ENCODE measurements around the gene PDZK1IP1.

The PDZK1IP1 gene, protein sequence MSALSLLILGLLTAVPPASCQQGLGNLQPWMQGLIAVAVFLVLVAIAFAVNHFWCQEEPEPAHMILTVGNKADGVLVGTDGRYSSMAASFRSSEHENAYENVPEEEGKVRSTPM

GRCh38 chr1:47189844-47190508 lies at the start of gene PDZK1IP1:
Gene PDZK1IP1 (minus strand): TSS chr1:47190036. CDS start chr1:47189932, 104 bp downstream.
- no peak for DNase-seq (ENCODE audit: low read depth, low spot score)

DNA sequence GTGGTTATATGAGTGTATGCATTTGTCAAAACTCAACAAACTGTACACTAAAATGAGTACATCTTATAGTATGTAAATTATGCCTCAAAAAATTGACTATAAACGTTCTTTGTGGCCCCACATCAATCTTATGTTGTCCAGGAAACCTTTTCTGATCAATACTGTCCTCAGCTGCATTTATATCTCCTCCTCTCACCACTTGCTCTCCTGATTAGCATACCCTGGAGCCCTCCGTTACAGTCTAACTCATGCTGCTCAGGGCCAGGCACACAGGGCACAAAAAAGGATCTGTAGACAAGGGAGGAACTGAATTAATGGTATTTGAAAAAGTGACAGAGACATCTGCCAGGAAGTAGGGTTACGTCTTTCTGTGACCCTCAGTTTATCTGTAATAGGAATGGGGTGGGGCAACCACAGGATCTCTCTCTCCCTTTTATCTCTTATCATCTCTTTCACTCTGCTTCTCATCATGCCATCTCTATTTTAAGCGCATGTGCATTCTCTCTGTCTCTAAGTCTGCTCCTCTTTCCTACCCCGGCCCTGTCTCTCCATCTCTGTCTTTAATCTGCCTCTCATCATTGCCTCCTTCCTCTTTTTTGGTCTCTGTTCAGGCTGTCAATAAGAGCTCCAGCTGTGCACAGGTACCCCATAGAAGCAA lies 49.2 kb upstream of the PDZK1IP1 start:
- DNase-seq (ENCODE audit: low read depth, low spot score): no peak

GRCh38 chr1:47235806-47236205 lies 46.0 kb upstream of the PDZK1IP1 start:
- no peak for DNase-seq (ENCODE audit: low read depth, low spot score)

- DNase-seq (ENCODE audit: low read depth, low spot score): no peak
These were observed 45.4 kb upstream of the PDZK1IP1 start for GRCh38 chr1:47235241-47235681.

GRCh38 chr1:47233186-47233585 lies 43.4 kb upstream of the PDZK1IP1 start:
- no peak for DNase-seq (ENCODE audit: low read depth, low spot score)

- DNase-seq (ENCODE audit: low read depth, low spot score): no peak
These were observed 42.5 kb upstream of the PDZK1IP1 start, which contains the start of gene TAL1 for GRCh38 chr1:47232187-47232874. Gene TAL1 (minus strand): TSS chr1:47232225. CDS start chr1:47225888, 6,337 bp downstream.

- no peak for DNase-seq (ENCODE audit: low read depth, low spot score)
These were observed 41.7 kb upstream of the PDZK1IP1 start for GRCh38 chr1:47231301-47232186.

GRCh38 chr1:47230692-47231300 lies 41.0 kb upstream of the PDZK1IP1 start:
- DNase-seq (ENCODE audit: low read depth, low spot score): no peak

GRCh38 chr1:47229886-47230691 lies 40.3 kb upstream of the PDZK1IP1 start:
- no peak for DNase-seq (ENCODE audit: low read depth, low spot score)

DNA sequence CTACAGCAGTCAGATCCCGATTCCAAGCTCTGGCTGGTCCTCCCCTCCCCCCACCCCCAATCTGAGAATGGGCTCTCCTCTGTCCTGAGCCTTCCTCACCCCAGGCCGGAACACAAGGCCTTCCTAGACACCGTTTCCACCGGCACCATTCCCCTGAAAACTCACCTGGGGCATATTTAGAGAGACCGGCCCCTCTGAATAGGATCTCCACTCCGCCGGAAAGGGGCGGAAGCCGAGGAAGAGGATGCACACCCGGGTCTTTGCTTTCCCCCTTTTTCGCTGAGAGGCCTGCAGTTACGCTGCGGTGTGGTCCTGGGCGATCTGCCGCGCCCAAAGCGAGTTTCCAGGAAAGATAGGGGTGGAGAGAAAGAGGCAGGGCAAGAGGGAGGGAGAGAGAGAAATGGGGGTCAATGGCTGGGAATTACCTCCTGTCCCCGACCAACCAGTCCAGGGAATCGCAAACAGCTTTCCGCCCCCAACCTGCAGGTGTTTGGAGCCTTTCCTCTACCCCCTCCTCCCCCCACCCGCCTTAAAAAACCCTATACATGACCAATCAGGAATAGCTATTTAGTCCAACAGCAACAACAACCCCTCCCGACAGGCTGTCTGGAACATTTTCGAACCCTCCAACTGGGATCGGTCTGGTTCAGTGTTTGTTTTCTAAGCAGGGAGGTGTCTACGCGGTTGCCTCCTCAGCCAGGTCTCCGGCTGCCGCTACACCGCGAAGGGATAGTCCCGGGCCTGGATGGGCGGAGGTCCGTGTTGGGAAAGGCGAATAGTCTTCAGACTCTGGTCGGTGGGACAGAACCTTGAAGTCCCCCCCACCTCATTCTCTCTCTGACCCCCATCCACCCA lies 39.4 kb upstream of the PDZK1IP1 start:
- DNase-seq (ENCODE audit: low read depth, low spot score): no peak

DNA sequence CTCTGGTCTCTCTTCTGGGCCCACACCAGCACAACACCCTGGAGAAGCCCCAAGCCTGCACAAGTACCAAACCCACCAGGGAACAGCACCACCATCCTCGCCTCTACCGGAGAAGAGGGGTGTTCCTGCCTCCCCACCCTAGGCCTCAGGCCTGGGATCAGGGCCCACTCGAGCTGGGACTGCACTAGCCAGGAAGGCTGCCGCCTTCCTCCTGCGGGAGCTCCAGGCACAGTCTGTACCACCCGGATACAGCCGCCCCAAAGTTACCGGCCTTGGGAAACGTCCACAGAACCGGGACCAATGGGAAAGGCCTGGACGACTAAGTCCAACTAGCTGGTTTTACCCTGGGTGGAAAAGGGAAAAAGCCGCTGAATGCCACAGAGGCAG lies 38.8 kb upstream of the PDZK1IP1 start:
- no peak for DNase-seq (ENCODE audit: low read depth, low spot score)

DNA sequence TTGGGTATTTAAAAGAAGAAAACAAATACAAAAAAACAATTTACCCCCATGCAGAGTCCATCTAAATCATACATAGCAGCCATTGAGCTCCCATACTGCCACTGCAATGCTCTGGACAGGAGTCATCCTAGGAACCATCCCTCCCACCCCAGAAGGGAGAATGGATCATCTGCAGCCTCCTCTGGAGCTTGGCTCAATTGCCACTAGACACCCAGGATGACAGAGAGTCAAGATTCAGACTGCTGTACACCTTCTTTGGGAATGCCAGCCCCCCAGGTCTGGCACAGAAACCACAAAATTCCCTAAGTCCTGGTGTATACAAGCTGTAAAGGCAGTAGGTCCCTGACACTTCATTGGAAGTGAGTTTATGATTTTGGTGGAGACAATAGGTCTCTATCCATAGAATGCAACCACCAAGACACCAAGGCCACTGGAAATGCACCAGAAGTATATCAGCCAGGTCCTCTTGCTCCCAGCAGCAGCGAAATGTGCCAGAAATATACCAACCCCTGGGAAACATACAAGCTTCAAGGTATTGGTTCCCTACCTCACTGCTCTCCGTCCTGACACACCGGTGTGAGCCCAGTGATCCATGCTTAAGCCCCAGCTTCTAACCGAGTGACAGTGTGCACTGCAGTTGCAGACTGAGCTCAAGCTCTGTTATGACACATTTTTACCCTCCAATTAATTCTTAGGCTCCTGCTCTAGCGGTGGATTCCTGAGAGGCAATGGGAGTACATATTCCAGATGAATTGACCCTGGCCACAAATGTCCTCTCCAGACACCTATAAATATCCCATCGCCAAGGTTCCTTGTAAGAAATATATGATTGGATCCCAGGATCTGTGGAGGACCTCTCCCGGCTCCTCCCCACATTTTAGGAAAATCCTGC lies 37.8 kb upstream of the PDZK1IP1 start:
- DNase-seq (ENCODE audit: low read depth, low spot score): no peak

DNA sequence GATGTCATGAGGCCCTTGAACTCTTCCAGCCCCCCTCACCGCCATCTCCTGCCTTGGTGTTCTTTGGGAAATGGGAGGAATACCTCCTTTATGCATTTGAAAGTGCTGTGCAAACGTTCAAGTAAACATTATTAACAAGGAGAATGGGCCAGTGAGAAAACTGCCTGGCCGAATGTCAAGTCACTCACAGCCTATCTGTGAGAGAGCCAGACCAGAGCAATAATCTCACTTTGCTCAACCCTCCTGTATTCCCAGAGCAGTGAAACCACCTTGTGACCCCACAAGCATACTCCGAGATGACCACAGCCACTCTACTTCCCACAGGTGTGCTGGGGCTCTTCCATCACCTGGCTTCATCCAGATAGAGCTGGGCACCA lies 37.0 kb upstream of the PDZK1IP1 start:
- DNase-seq (ENCODE audit: low read depth, low spot score): no peak

DNA sequence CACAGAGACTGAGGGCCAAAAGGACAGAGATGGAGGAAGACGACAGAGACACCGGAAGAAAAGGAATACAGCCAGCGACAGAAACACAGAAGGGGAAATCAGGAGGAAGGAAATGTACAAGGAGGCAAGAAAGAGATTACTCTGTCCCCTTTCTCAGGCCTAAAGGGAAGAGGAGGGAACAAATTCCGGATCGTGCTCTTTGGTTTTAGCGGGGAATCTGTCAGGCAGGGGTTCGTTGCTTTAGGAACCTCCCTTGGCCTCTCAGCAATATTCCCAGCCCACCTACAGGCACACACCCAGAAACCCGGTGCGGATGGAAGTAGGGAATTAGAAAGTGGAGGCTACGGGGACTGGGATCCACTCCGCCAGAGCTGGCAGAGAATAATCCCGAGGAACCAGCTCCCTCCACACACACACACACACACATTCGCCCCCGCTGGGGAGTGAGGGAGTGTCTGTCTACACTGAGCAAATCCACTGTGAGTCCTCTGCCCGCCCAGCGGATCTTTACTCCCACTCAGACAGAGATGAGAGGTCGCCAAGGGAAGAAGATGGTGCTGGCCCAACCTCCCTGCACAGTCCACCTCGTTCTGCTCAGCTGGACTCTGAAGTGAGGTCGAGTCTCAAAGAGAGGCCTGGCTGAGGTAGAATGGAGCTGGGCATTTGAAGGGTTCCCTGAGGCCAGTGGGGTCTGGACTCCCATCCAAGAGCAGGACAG lies 36.4 kb upstream of the PDZK1IP1 start:
- no peak for DNase-seq (ENCODE audit: low read depth, low spot score)

DNA sequence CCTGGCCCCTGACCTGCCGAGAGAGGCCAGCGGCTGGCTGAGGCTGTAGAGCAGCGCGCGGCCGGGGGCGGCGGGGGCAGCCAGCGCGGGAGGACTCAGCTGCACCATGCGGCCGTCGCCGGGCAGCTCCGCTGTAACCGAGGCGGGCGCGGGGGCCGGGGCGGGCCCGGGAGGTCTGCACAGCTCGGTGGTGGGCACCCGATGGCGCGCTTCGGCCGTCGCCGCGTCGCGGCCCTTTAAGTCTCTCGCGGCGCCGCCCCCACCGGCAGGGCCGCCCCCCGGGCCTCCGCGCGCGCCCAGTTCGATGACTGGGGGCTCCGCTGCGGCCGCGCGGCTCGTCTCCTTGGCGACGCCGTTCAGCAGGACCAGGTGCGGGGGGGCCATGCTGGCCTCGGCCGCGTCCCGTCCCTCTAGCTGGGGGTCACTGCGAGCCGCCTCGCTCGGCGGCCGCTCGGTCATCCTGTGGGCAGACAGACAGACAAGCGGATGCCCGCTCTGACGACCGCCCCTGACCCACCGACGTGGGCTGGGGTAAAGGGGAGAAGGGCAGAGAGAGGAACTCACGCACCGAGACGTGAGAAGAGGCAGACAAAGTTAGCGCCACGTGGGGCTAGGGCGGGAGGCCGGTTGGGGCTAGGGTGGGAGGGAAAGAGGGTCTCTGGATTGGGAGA lies 35.7 kb upstream of the PDZK1IP1 start:
- no peak for DNase-seq (ENCODE audit: low read depth, low spot score)

DNA sequence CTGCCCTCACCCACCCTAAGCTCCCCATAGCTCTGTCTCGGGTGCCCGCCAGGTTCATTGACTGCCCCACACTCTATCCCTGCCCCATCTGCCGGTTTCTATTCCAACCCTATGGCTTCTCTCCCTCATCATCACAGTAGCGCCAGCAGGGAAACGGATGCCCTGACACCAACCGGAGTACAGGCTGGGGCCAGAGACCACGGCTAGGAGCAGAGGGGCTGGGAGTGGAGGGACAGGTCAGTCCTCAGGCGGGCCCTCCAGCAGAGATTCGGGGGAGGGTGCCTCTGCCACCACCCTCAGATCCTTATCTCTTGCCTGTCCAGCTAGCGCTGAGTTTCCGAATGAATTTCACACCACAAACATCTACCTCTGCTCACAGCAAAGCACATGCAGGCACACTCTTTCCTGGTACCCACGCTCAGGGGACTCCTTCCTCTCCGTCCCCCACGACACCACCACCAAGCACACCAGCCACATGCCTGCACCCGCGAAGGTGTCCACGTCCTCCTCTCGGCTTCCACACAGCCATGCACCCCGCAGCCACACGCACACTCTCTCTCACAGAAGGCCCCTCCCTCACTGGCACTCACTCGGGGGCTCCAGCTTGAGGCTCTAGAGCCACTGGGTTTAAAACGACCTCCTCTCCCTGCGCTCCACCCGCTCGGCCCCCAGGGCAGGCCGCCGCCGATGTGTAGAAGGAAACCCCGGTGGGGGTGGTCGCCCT lies 35.0 kb upstream of the PDZK1IP1 start:
- DNase-seq (ENCODE audit: low read depth, low spot score): no peak
